MCF 10A (cell line): ENCODE results near the gene SYT5. TPM values are rescaled to one million over a fixed set of nuclear protein-coding genes. Genes with fewer than 3 reads are reported as not detected.

Source experiments
- BruUV-seq: library from RNA; stranded (reverse); fragments of 400-500 nt; replicated peaks from 2 replicates; lab custom pipeline; 2021; lab: Mats Ljungman, UMichigan
- CTCF ChIA-PET: fragments of 300-600 bp; sonication (Branson Sonifier 250); formaldehyde crosslinking; extraction: SDS; loops from one replicate; lab custom pipeline; 2021; ENCODE audit warnings: antibody characterized with exemption, inconsistent platforms; lab: Yijun Ruan, JAX
- POLR2A ChIA-PET: fragments of 300-600, 350-650 bp; sonication (Branson Sonifier 250); formaldehyde crosslinking; extraction: SDS; loops from one replicate; lab custom pipeline; 2020; ENCODE audit warnings: antibody characterized with exemption, inconsistent platforms; lab: Yijun Ruan, JAX
- DNase-seq: peaks from one replicate; pipeline ENCODE4 v3.0.0-alpha.2; 2018; ENCODE audit not compliant: unreplicated experiment
- H3K27ac Mint-ChIP-seq: one replicate; pipeline ENCODE4 v1.8.0; 2022; ENCODE audit warnings: mild to moderate bottlenecking, low read depth, mixed read lengths; ENCODE audit not compliant: unreplicated experiment
- H3K27me3 Mint-ChIP-seq: one replicate; pipeline ENCODE4 v1.8.0; 2022; ENCODE audit warnings: mixed read lengths; ENCODE audit not compliant: insufficient read depth, unreplicated experiment
- H3K36me3 Mint-ChIP-seq: one replicate; pipeline ENCODE4 v1.8.0; 2022; ENCODE audit warnings: mild to moderate bottlenecking, moderate library complexity, mixed read lengths; ENCODE audit not compliant: insufficient read depth, unreplicated experiment
- H3K4me1 Mint-ChIP-seq: one replicate; pipeline ENCODE4 v1.8.0; 2022; ENCODE audit warnings: mixed read lengths; ENCODE audit not compliant: insufficient read depth, unreplicated experiment
- H3K4me3 Mint-ChIP-seq: one replicate; pipeline ENCODE4 v1.8.0; 2022; ENCODE audit warnings: mild to moderate bottlenecking, moderate library complexity, mixed read lengths; ENCODE audit not compliant: unreplicated experiment
- H3K9me3 Mint-ChIP-seq: one replicate; pipeline ENCODE4 v1.8.0; 2022; ENCODE audit warnings: mixed read lengths; ENCODE audit not compliant: unreplicated experiment
- intact Hi-C: fragments of 100-400 bp; cut with micrococcal nuclease; formaldehyde crosslinking; loops from 2 replicates; pipeline ENCODE4 v1.14.1; 2022
- total RNA-seq: library from RNA; stranded (reverse); gene quantifications from 2 replicates; pipeline ENCODE4 v1.2.3, GENCODE V29; 2022
- TF ChIP-seq, protein P1 (sequence below): fragments of 200-600 bp; IDR thresholded peaks from one replicate; pipeline ENCODE4 v1.8.0; 2022; ENCODE audit warnings: antibody characterized with exemption, mild to moderate bottlenecking; ENCODE audit not compliant: unreplicated experiment

The SYT5 gene
- total RNA-seq, 1 experiment from 2014 or later: not detected

DNA sequence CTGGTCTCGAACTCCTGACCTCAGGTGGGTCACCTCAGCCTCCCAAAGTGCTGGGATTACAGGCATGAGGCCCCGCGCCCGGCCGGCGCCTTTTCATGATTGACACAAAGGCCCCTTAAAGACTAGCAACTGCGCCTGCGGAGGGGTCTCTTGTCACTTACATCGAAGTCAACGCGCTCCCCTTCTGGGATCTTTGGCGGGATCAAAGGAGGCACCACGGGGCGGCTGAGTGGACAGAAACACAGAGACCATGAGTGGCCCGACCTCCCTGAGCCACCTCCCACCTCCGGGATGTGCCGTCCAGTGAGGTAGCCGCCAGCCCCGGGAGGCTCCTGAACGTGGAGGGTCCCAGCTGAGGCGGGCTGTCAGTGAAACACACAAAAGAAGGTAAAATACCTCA lies 38.4 kb downstream of the SYT5 start:
- no peaks in the 10 kb centered on the region for H3K9me3 Mint-ChIP-seq
- POLR2A ChIA-PET: interaction anchor here (0.7 to 1.4 kb wide), 7 partner anchors 18 to 490 kb away, joined by 3 to 5 read pairs (median 3); partner anchors contain the start of genes KMT5C and PPP1R12C

DNA sequence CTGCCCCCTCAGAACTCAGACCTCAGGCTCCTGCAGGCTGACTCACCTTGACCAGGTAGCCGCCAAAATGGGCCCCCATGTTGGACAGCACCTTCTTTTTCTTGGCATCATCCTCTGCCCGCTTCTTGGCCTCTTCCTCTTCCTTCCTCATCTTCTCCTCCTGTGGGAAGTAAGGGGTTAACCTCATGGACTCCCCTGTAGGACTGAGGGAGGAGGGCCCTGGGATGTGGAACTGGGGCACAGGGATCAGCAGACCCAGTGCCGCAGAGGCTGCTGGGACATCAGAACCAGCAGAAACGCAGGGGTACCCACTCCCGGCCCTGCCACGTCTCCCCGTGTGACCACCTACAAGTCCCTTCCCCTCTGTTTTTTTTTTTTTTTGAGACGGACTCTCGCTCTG lies 42.2 kb downstream of the SYT5 start:
- DNase-seq: no peak
- CTCF ChIA-PET: no interaction called here
- TF ChIP-seq, protein P1, sequence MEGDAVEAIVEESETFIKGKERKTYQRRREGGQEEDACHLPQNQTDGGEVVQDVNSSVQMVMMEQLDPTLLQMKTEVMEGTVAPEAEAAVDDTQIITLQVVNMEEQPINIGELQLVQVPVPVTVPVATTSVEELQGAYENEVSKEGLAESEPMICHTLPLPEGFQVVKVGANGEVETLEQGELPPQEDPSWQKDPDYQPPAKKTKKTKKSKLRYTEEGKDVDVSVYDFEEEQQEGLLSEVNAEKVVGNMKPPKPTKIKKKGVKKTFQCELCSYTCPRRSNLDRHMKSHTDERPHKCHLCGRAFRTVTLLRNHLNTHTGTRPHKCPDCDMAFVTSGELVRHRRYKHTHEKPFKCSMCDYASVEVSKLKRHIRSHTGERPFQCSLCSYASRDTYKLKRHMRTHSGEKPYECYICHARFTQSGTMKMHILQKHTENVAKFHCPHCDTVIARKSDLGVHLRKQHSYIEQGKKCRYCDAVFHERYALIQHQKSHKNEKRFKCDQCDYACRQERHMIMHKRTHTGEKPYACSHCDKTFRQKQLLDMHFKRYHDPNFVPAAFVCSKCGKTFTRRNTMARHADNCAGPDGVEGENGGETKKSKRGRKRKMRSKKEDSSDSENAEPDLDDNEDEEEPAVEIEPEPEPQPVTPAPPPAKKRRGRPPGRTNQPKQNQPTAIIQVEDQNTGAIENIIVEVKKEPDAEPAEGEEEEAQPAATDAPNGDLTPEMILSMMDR: no peak
- H3K36me3 Mint-ChIP-seq: no peaks in the 10 kb centered on the region
- no peak overlapping the region for H3K27ac Mint-ChIP-seq
- BruUV-seq: no TSS peak
- no peaks in the 10 kb centered on the region for H3K9me3 Mint-ChIP-seq
- H3K4me3 Mint-ChIP-seq: no peak overlapping the region
- intact Hi-C loops: no loop called here
- H3K4me1 Mint-ChIP-seq: no peaks in the 10 kb centered on the region
- POLR2A ChIA-PET: no interaction called here
- H3K27me3 Mint-ChIP-seq: no peaks in the 10 kb centered on the region

More for the DNA sequence above, 38.4 kb downstream of the SYT5 start:
- no peak overlapping the region for H3K4me3 Mint-ChIP-seq
- H3K27me3 Mint-ChIP-seq: no peaks in the 10 kb centered on the region
- CTCF ChIA-PET: interaction anchor here (0.6 to 3.6 kb wide), 34 partner anchors 9 to 1111 kb away, joined by 3 to 48 read pairs (median 4); partner anchors contain the start of genes DNAAF3, TMEM238, TMEM86B and TNNI3
- intact Hi-C loops: loop anchor here (1.0 to 2.0 kb wide), 3 partner anchors 151 to 313 kb away; no protein-coding TSS in a partner anchor
- TF ChIP-seq, protein P1: no peak
- no peaks in the 10 kb centered on the region for H3K4me1 Mint-ChIP-seq
- no peak overlapping the region for H3K27ac Mint-ChIP-seq
- DNase-seq: no peak
- H3K36me3 Mint-ChIP-seq: no peaks in the 10 kb centered on the region
- no TSS peak for BruUV-seq

DNA sequence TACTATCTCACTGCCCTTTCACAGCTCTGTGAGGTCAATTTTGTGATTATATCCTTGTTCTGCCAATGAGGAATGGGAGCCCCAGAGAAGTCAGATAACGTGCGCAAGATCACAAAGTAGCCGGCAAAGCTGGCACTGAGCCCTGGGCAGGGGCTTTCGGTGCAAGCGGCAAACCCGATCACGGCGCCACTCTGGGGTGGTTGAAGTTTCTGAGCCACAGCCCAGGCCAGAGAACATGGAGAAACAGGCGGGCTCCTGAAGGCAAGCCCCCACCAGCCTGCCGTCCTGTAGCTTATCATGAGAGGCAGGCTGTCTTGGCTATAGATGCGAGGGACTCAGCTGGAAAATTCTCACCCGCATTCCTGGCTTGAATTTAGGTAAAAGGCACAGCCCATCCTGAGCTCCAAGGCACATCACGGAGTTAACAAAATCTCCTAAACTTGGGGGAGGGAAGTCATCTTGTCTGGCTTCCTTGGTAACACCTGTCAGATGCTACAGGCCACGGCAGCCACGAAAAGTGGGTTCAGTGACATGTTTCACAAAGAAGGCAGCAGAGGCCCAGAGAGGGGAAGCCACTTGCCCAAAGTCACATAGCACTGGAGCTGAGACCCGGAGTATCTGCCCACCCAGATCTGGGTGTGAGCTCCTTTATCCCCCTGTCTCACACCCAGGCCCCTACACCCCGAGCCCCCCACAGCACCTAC lies 43.5 kb downstream of the SYT5 start:
- CTCF ChIA-PET: interaction anchor here (0.5 to 1.6 kb wide), 9 partner anchors 15 to 462 kb away, joined by 3 to 8 read pairs (median 4); partner anchors contain the start of gene TMEM238
- H3K9me3 Mint-ChIP-seq: no peaks in the 10 kb centered on the region
- POLR2A ChIA-PET: interaction anchor here (1.0 to 1.3 kb wide), 4 partner anchors 20 to 252 kb away, joined by 3 to 4 read pairs (median 3); no protein-coding TSS in a partner anchor
- no TSS peak for BruUV-seq
- no peaks in the 10 kb centered on the region for H3K36me3 Mint-ChIP-seq
- TF ChIP-seq, protein P1: no peak
- H3K4me1 Mint-ChIP-seq: no peaks in the 10 kb centered on the region
- DNase-seq: no peak
- no peaks in the 10 kb centered on the region for H3K27me3 Mint-ChIP-seq
- intact Hi-C loops: no loop called here
- H3K4me3 Mint-ChIP-seq: no peak overlapping the region
- no peak overlapping the region for H3K27ac Mint-ChIP-seq

DNA sequence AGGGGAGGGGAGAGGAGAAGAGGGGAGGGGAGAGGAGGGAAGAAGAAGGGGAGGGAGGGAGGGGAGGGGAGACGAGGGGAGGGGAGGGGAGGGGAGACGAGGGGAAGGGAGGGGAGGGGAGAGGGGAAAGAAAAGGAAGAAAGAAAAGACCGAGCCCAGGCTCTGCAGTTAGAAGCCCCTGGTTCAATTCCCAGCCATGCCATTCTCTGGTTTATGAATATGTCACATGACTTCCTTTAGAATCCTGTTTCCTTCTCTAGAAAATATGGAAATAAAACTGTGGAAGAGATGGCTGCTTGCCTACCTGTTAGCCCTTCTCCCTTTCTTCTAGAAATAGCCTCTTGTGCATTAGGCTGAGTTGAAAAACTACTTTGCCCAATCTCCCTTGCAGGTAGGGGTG lies 45.4 kb downstream of the SYT5 start:
- Mint-ChIP-seq H3K9me3 (no peaks in the 10 kb centered on the region), H3K4me1 (no peaks in the 10 kb centered on the region), H3K27ac (no peak overlapping the region), H3K27me3 (no peaks in the 10 kb centered on the region), H3K36me3 (no peaks in the 10 kb centered on the region), H3K4me3 (no peak overlapping the region)
- no peak for DNase-seq
- no TSS peak for BruUV-seq
- TF ChIP-seq, protein P1: no peak
- ChIA-PET CTCF (interaction anchor here (0.6 to 1.2 kb wide), 4 partner anchors 11 to 482 kb away, joined by 3 to 6 read pairs (median 3); no protein-coding TSS in a partner anchor), POLR2A (no interaction called here)
- intact Hi-C loops: no loop called here
